HL-60/S4 treated with phorbol 12-myristate 13-acetate at 8.2 ng/mL for 4 days and 3 days (cell line): Measurements from ENCODE around the gene FBLL1.
"Not testable (repeated sequence)": the region's sequence is repeated elsewhere in the genome, so short reads cannot be mapped to it uniquely, and the experiment has no call there.

ENCODE experiments used
- in situ Hi-C: fragments of 300-500 bp; cut with MboI; formaldehyde crosslinking; loops from 2 replicates; pipeline ENCODE4 v1.15.0; 2022; ENCODE audit warnings: low sequenced_read_pairs

FBLL1 gene

GRCh38 chr5:168528521-168529373, at the start of gene FBLL1:
Gene FBLL1, plus strand, starts transcription at chr5:168529305. Its CDS starts 200 bp downstream, at chr5:168529505.
- in situ Hi-C loops = no loop called here

DNA sequence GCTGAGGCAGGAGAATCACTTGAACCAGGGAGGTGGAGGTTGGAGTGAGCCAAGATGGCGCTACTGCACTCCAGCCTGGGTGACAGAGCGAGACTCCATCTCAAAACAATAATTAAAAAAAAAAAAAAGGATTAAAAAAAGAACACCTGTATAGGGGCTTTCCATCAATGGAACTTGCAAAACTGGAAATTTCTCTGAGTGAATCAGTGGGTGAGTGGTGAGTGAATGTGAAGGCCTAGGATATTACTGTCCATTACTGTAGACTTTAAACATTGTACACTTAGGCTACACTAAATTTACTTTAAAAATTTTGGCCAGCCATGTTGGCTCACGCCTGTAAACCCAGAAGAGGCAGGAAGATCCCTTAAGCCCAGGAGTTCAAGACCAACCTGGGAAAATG, 48.5 kb upstream of the FBLL1 start:
- in situ Hi-C loops = no loop called here

- in situ Hi-C loops = no loop called here
Observed at GRCh38 chr5:168481330-168481788, 47.7 kb upstream of the FBLL1 start.

- in situ Hi-C loops = no loop called here
Observed at GRCh38 chr5:168482361-168482760, 46.7 kb upstream of the FBLL1 start.

- in situ Hi-C loops = no loop called here
Observed at GRCh38 chr5:168486136-168486879, 42.8 kb upstream of the FBLL1 start, which contains the start of gene RARS1. Gene RARS1, plus strand, starts transcription at chr5:168486471. Its CDS starts 28 bp downstream, at chr5:168486499.

GRCh38 chr5:168489059-168489458, 40.0 kb upstream of the FBLL1 start:
- in situ Hi-C loops = no loop called here

DNA sequence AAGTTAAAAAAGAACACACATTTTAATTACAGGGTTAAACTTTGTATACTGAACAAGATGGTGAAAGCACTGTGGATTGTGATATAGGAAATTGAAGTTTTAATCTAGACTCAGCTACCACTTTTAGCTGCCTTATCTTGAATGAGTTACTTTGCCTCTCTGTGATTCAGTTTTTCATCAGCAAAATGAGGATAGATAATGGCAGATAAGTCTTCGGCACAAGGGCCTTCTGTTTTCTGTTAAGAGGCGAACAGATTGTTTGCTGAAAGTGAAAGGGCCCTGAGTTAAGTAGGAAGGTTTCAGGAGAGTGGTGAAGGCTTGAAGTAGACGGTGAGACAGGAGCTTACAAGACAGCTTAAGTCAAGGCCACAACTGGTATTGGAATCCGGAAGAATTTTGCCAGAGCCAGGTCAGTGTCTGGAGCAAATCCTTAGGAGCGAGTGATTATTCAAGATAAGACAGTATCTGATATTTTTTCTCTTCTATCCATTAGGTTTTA, 35.0 kb upstream of the FBLL1 start:
- in situ Hi-C loops = no loop called here

- in situ Hi-C loops = no loop called here
Observed at GRCh38 chr5:168502563-168503237, 26.4 kb upstream of the FBLL1 start.

GRCh38 chr5:168513861-168514428, 15.2 kb upstream of the FBLL1 start:
- in situ Hi-C loops = no loop called here

DNA sequence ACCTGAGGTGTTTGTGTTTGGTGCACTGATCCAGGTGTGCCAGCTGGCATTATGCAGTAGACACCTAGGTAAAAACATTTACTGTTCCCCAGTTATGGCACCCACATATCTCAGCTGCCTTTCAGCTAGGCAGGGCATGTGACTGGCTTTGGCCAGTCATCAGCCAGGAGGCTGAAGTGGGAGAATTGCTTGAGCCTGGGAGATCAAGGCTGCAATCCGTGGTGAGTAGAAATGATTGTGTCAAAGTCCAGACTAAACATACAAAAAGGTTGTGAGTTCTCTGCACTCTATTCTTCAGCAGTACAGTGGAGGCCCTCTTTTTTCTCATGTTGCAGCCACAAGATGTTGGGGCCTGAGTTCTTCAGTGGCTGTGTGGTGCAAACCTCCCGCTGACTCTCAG, 3.2 kb upstream of the FBLL1 start:
- in situ Hi-C loops = no loop called here

DNA sequence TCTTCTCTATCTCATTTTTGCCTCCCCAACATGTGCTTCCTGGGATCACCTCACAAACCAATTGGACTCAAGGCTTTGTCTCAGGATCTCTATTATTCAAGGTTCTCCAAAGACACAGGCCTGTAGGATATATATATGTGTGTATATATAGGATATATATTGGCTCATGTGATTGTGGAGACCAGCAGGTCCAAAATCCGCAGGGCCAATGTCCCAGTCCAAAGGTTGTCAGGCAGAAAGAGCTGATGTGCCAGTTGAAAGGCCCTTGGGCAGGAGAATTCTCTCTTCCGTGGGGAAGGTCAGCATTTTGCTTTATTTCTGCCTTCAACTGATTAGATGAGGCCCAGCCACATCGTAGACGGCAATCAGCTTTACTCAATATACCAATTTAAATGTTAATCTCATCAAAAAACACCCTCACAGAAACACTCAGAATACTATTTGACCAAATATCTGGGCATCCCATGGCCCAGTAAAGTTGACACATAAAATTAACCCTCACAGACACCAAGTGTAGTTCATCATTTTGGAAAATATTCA, 1.3 kb upstream of the FBLL1 start:
- in situ Hi-C loops = no loop called here

- in situ Hi-C loops = no loop called here
Observed at GRCh38 chr5:168529374-168530234, 499 bp downstream of the FBLL1 start.

DNA sequence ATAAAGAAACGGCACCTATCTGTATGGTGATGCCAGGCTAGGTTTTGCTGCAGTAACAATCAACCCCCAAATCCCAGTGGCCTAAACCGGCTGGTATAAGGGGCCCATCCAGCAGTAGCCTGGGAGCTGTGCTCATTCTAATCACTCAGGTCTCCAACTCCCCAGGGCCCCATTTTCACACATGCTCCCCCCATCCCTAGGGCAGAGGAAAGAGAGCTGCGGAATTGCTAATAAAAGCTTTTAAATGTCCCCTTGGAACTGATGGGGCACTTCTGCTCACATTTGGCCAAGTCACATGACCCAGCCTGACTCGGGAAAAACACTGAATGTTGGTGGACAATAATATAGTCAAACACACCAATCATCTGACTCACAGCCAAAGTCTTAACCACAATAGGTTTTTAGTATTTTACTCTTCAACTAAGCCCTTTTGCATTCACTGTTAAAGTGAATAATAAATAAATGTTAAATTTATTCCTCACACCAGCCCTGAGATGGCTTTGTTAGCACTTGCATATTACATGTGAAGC, 1.6 kb downstream of the FBLL1 start:
- in situ Hi-C loops = no loop called here

- in situ Hi-C loops = no loop called here
Observed at GRCh38 chr5:168531191-168531590, 2.1 kb downstream of the FBLL1 start.

DNA sequence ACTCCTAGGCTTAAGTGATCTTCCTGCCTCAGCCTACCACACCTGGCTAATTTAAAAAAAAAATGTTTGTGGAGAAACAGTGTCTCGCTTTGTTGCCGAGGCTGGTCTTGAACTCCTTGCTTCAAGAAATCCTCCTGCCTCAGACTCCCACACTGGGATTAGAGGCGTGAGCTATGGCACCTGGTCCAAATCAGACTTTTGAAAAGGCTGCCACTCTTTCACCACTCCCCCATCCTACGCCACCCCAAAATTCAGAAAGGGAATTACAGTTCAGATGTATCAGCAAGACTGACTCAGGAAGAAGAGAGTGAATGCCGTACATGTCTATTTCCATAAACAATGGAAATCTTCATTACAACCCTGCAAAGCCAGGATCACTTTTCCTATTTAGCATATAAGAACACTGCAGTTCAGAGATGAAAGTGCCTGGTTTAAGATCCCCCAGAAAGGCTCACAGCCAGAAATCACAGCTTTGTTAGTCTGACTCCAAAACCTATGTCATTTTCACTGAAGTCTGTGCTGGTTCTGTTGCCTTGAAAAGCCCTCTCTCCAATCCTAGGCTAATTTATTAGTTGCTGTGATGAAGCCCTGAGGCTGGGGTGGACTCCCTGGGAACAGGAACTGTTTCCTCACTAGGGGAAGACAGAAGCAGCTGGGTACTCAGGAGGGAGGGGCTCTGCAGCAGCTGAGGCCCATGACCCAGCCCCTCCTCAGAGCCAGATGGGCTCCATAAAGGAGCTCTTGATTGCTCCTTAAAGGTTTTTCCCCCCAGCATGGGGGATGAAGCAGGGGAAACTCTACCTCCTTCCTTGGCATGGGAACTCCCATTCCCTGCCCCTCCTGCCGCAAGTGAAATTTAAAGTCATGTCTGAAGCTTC, 3.1 kb downstream of the FBLL1 start:
- in situ Hi-C loops = no loop called here

GRCh38 chr5:168534351-168534750, 5.2 kb downstream of the FBLL1 start:
- in situ Hi-C loops = not testable (repeated sequence)

DNA sequence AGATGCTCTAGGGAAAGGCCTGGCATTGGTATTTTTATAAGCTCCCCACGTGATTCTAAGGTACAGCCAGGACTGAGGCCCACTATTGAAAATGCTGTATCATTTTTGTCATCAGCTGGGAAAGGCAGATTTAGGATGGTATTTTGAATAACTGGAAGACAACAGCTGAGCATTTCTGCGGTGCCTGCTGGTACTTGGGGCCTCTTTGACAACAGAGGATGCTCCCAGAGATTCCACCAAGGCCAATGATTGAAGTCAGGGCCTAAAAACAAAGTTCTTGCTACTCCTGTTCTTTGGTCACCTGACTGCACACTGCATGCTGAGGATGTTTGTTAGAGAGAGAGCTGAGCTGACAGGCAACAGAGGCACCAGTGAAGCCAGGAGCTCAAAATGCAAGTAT, 8.1 kb downstream of the FBLL1 start:
- in situ Hi-C loops = no loop called here

GRCh38 chr5:168549554-168549953, 20.4 kb downstream of the FBLL1 start:
- in situ Hi-C loops = no loop called here
